ENCODE results near the gene EIF4G2.
"Not testable (repeated sequence)": the region's sequence is repeated elsewhere in the genome, so short reads cannot be mapped to it uniquely, and the experiment has no call there.

EIF4G2 gene

GRCh38 chr11:10846660-10847059 lies 37.9 kb upstream of the EIF4G2 start:
- TF ChIP-seq CTCF (IDR thresholded peaks at IDR 0.05; ENCODE audit: low read length, missing control alignments): no peak
- no peak overlapping the region for H3K4me3 ChIP-seq (replicated peaks; ENCODE audit: low read depth, low read length)
- DNase-seq (ENCODE audit: low read depth): no peak

GRCh38 chr11:10845589-10845988 lies 36.9 kb upstream of the EIF4G2 start:
- no peak for TF ChIP-seq CTCF (IDR thresholded peaks at IDR 0.05; ENCODE audit: low read length, missing control alignments)
- H3K4me3 ChIP-seq (replicated peaks; ENCODE audit: low read depth, low read length): no peak overlapping the region
- no peak for DNase-seq (ENCODE audit: low read depth)

GRCh38 chr11:10844796-10845195 lies 36.1 kb upstream of the EIF4G2 start:
- TF ChIP-seq CTCF (IDR thresholded peaks at IDR 0.05; ENCODE audit: low read length, missing control alignments): no peak
- H3K4me3 ChIP-seq (replicated peaks; ENCODE audit: low read depth, low read length): no peak overlapping the region
- no peak for DNase-seq (ENCODE audit: low read depth)

- DNase-seq (ENCODE audit: low read depth): no peak
- TF ChIP-seq CTCF (IDR thresholded peaks at IDR 0.05; ENCODE audit: low read length, missing control alignments): no peak
- no peak overlapping the region for H3K4me3 ChIP-seq (replicated peaks; ENCODE audit: low read depth, low read length)
Observed at GRCh38 chr11:10844356-10844755, 35.6 kb upstream of the EIF4G2 start.

- DNase-seq (ENCODE audit: low read depth): no peak
- H3K4me3 ChIP-seq (replicated peaks; ENCODE audit: low read depth, low read length): no peak overlapping the region
- TF ChIP-seq CTCF (IDR thresholded peaks at IDR 0.05; ENCODE audit: low read length, missing control alignments): no peak
Observed at GRCh38 chr11:10838881-10839280, 30.2 kb upstream of the EIF4G2 start.

GRCh38 chr11:10838083-10838482 lies 29.4 kb upstream of the EIF4G2 start:
- no peak overlapping the region for H3K4me3 ChIP-seq (replicated peaks; ENCODE audit: low read depth, low read length)
- no peak for TF ChIP-seq CTCF (IDR thresholded peaks at IDR 0.05; ENCODE audit: low read length, missing control alignments)
- DNase-seq (ENCODE audit: low read depth): no peak

- not testable (repeated sequence) for H3K4me3 ChIP-seq (replicated peaks; ENCODE audit: low read depth, low read length); DNase-seq (ENCODE audit: low read depth)
Observed at GRCh38 chr11:10836884-10837283, 28.2 kb upstream of the EIF4G2 start.

GRCh38 chr11:10829139-10829538 lies 20.4 kb upstream of the EIF4G2 start:
- H3K4me3 ChIP-seq (replicated peaks; ENCODE audit: low read depth, low read length): no peak overlapping the region
- DNase-seq (ENCODE audit: low read depth): no peak
- TF ChIP-seq CTCF (IDR thresholded peaks at IDR 0.05; ENCODE audit: low read length, missing control alignments): no peak
